ENCODE data around the gene SNX5.

SNX5 gene

DNA sequence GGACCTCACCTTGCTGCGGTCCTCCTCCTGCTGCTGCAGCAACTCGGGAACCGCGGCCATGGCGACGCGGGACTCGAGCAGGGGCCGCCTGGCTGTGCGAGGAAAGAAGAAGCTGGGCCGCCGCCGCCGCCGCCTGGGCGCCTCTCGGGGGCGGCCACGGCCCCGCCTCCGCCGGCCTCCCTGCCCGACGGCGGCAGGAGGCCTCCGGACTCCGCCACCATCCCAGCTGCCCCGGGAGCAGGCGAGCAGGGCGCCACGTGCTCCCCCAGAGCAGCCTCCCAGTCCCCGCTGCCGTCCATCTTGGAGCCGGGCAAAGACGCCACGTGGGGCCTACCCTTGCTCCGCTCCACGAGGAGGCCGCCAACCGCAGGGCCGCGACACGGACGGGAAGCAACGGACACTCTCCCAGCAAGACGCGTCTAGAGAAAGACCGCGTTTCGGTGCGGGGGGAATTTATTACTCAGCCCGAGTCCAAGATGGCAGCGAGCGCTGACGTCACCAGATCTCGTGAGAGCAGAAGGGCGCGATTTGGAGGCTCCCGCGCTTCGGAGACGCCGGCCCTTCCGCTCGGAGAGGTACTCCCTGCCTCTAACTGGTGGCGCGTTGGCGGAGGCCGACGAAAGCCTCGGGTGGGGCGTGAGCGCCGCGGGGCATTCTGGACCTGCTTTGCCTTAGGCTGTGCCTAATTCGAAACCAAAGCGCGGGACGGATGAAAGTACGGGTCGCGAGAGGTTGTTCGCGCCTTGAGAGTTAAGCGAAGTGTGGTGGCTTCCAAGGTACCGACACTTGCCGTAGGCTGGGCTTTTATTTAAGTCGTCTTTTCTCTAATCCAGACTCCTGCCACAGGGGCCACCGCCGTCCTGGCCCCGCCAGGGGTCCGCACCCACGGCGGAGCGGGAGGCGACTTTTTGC is at the start of gene SNX5, which contains the start of gene MGME1:
TSS of gene SNX5 (minus strand) at position 429 of the 912 bp plus-strand sequence. CDS start at position 60, 369 bp downstream.
TSS of gene MGME1 (plus strand) at position 653 of the 912 bp plus-strand sequence. CDS start 842 bp downstream, outside the sequence.
- ATAC-seq (replicated peaks; ENCODE audit: extremely low read depth, poor library complexity, severe bottlenecking) = peak; percentile 93
- Mint-ChIP-seq H3K27me3 (no peaks in the 10 kb centered on the region), H3K36me3 (ENCODE audit: insufficient read depth) (peaks cover 20% of the 10 kb centered on the region), H3K4me1 (peaks cover 78% of the 10 kb centered on the region), H3K27ac (ENCODE audit: low read depth) (peak within 1 kb of the TSS; percentile 93), H3K9me3 (no peaks in the 10 kb centered on the region), H3K4me3 (peak within 1 kb of the TSS; percentile 92)
- DNase-seq (ENCODE audit: low spot score in 2 of 2) = peak; percentile 98

DNA sequence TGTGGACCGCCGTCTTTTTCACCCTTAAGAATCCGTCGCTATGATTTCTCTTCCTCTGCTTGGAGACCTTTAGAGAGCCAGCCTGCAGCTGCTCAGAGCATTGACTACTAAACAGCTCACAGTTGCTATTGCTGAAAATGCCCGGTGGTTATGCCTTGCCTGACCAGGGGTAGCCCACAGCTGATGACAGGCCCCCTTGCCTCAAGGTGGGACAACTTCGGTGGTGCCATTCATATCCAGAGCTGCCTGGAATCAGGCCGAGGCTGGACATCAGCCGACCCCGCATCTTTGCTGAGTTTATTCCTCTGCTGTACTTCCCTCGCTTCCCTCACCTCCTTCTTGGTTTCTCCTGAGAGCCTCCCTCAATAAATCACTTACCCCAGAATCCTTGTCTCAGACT is 49.5 kb upstream of the SNX5 start:
- no peaks in the 10 kb centered on the region for H3K36me3 Mint-ChIP-seq (ENCODE audit: insufficient read depth)
- no peak for ATAC-seq (replicated peaks; ENCODE audit: extremely low read depth, poor library complexity, severe bottlenecking)
- H3K9me3 Mint-ChIP-seq = no peaks in the 10 kb centered on the region
- no peaks in the 10 kb centered on the region for H3K4me1 Mint-ChIP-seq
- no peak overlapping the region for H3K4me3 Mint-ChIP-seq
- no peaks in the 10 kb centered on the region for H3K27me3 Mint-ChIP-seq
- DNase-seq (ENCODE audit: low spot score in 2 of 2) = no peak
- no peak overlapping the region for H3K27ac Mint-ChIP-seq (ENCODE audit: low read depth)

DNA sequence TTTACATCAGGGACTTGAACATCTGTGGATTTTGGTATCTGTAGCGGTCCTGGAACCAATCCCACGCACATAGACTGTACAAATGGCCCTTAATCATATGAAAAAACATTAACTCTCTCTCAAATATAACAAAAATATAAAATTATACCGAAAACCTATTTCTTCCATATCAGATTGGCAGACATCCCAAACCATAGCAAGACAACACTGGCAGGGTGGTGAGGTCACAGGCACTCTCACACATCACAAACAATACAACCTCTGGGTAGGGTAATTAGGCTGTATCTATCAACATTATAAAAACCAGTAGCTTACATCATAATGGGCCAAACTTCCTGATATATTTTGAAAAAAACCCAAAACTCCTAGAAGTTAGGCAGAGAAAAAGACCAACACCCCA is 48.2 kb upstream of the SNX5 start:
- Mint-ChIP-seq H3K27ac (ENCODE audit: low read depth) (no peak overlapping the region), H3K4me1 (no peaks in the 10 kb centered on the region), H3K27me3 (no peaks in the 10 kb centered on the region), H3K36me3 (ENCODE audit: insufficient read depth) (no peaks in the 10 kb centered on the region), H3K9me3 (no peaks in the 10 kb centered on the region), H3K4me3 (no peak overlapping the region)
- DNase-seq (ENCODE audit: low spot score in 2 of 2) (no peak), ATAC-seq (replicated peaks; ENCODE audit: extremely low read depth, poor library complexity, severe bottlenecking) (no peak)

DNA sequence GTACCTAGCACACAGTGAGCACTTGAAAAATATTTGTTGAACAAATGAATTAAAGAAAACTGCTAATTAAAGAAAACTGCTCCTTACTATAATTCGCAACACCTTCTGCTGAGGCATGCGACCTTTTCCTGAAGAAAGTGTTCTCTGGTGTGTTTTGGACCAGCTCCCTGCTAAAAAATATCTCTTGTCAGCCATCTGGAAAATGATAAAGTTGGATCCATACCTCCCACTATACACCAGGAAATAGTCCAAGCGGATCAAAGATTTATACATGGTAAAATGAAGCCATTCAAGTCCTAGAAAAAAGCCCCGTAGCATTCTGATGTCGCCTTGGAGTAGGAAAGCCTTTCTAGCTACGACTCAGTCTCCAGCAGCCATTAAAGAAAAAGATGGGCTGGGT is 45.8 kb upstream of the SNX5 start:
- Mint-ChIP-seq H3K4me1 (no peaks in the 10 kb centered on the region), H3K27ac (ENCODE audit: low read depth) (no peak overlapping the region), H3K9me3 (no peaks in the 10 kb centered on the region), H3K36me3 (ENCODE audit: insufficient read depth) (no peaks in the 10 kb centered on the region), H3K4me3 (no peak overlapping the region), H3K27me3 (no peaks in the 10 kb centered on the region)
- ATAC-seq (replicated peaks; ENCODE audit: extremely low read depth, poor library complexity, severe bottlenecking) (no peak), DNase-seq (ENCODE audit: low spot score in 2 of 2) (no peak)

DNA sequence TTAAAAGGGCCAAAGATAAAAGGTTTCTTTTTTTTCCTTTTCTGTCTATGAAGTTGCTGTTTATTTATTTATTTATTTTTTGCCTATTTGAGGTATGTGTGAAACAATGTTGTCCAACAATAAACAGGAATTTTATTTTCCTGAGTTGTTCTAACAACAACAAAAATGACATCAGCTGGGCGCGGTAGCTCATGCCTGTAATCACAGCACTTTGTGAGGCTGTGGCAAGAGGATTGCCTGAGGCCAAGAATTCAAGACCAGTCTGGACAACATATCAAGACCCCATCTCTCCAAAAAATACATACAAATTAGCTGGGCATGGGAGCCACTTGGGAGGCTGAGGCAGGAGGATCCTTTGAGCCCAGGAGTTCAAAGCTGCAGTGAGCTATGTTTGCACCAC is 44.3 kb upstream of the SNX5 start:
- no peaks in the 10 kb centered on the region for H3K36me3 Mint-ChIP-seq (ENCODE audit: insufficient read depth)
- H3K27ac Mint-ChIP-seq (ENCODE audit: low read depth) = no peak overlapping the region
- no peak overlapping the region for H3K4me3 Mint-ChIP-seq
- DNase-seq (ENCODE audit: low spot score in 2 of 2) (no peak), ATAC-seq (replicated peaks; ENCODE audit: extremely low read depth, poor library complexity, severe bottlenecking) (no peak)
- H3K4me1 Mint-ChIP-seq = no peaks in the 10 kb centered on the region
- H3K27me3 Mint-ChIP-seq = no peaks in the 10 kb centered on the region
- no peaks in the 10 kb centered on the region for H3K9me3 Mint-ChIP-seq

DNA sequence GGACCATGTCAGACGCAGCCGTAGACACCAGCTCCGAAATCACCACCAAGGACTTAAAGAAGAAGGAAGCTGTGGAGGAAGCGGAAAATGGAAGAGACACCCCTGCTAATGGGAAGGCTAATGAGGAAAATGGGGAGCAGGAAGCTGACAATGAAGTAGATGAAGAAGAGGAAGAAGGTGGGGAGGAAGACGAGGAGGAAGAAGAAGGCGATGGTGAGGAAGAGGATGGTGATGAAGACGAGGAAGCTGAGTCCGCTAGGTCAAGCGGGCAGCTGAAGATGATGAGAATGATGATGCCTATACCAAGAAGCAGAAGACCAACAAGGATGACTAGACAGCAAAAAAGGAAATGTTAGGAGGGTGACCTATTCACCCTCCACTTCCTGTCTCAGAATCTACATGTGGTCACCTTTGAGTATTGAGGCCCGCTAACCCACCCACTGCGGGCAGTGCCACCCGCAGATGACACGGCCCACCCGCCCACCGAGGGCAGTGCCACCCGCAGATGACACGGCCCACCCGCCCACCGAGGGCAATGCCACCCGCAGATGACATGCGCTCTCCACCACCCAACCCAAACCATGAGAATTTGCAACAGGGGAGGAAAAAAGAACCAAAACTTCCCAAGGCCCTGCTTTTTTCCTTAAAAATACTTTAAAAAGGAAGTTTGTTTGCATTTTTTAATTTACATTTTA is 43.5 kb upstream of the SNX5 start:
- H3K27ac Mint-ChIP-seq (ENCODE audit: low read depth) = no peak overlapping the region
- H3K9me3 Mint-ChIP-seq = no peaks in the 10 kb centered on the region
- ATAC-seq (replicated peaks; ENCODE audit: extremely low read depth, poor library complexity, severe bottlenecking) (no peak), DNase-seq (ENCODE audit: low spot score in 2 of 2) (no peak)
- no peak overlapping the region for H3K4me3 Mint-ChIP-seq
- H3K27me3 Mint-ChIP-seq = no peaks in the 10 kb centered on the region
- no peaks in the 10 kb centered on the region for H3K36me3 Mint-ChIP-seq (ENCODE audit: insufficient read depth)
- no peaks in the 10 kb centered on the region for H3K4me1 Mint-ChIP-seq

DNA sequence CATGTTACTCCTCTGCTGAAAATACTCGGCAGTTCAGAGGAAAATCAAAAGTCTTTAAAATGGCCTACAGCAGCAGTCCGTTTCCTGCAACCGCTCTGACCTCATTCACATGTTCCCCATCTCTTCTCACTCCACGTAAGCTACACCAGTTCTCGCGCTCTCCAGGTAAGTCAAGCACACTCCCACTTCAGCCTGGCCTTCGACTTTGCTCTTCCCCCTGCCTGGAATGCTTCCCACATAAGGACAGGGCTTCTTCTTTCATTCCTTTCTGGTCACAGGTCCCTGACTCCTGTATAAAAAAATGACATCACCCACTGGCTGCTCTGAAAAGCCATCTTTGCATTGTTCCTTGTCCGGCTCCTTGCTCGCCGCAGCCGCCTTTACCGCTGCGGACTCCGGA is 42.9 kb upstream of the SNX5 start:
- ATAC-seq (replicated peaks; ENCODE audit: extremely low read depth, poor library complexity, severe bottlenecking) (no peak), DNase-seq (ENCODE audit: low spot score in 2 of 2) (no peak)
- no peak overlapping the region for H3K27ac Mint-ChIP-seq (ENCODE audit: low read depth)
- H3K36me3 Mint-ChIP-seq (ENCODE audit: insufficient read depth) = no peaks in the 10 kb centered on the region
- H3K4me3 Mint-ChIP-seq = no peak overlapping the region
- H3K9me3 Mint-ChIP-seq = no peaks in the 10 kb centered on the region
- H3K27me3 Mint-ChIP-seq = no peaks in the 10 kb centered on the region
- no peaks in the 10 kb centered on the region for H3K4me1 Mint-ChIP-seq

DNA sequence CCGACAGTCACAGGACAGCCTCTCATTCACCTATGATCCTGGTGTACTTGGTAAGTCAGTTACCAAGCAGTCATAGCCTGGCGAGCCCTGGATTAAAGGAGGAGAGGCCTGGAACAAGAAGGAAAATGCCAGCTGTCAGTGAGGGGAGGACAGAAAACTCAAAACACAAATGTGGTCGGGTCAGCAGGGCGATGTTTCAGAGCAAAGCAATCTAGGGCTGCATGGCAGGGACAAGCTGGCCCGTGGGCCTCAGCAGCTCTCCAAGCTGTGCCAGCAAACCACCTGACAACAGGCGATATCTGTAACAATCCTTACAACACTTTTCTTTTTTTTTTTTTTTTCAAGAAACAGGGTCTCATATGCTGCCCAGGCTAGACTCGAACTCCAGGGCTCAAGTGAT is 40.5 kb upstream of the SNX5 start:
- Mint-ChIP-seq H3K9me3 (no peaks in the 10 kb centered on the region), H3K36me3 (ENCODE audit: insufficient read depth) (no peaks in the 10 kb centered on the region), H3K27ac (ENCODE audit: low read depth) (no peak overlapping the region), H3K27me3 (no peaks in the 10 kb centered on the region), H3K4me3 (no peak overlapping the region), H3K4me1 (no peaks in the 10 kb centered on the region)
- ATAC-seq (replicated peaks; ENCODE audit: extremely low read depth, poor library complexity, severe bottlenecking) = no peak
- DNase-seq (ENCODE audit: low spot score in 2 of 2) = no peak

DNA sequence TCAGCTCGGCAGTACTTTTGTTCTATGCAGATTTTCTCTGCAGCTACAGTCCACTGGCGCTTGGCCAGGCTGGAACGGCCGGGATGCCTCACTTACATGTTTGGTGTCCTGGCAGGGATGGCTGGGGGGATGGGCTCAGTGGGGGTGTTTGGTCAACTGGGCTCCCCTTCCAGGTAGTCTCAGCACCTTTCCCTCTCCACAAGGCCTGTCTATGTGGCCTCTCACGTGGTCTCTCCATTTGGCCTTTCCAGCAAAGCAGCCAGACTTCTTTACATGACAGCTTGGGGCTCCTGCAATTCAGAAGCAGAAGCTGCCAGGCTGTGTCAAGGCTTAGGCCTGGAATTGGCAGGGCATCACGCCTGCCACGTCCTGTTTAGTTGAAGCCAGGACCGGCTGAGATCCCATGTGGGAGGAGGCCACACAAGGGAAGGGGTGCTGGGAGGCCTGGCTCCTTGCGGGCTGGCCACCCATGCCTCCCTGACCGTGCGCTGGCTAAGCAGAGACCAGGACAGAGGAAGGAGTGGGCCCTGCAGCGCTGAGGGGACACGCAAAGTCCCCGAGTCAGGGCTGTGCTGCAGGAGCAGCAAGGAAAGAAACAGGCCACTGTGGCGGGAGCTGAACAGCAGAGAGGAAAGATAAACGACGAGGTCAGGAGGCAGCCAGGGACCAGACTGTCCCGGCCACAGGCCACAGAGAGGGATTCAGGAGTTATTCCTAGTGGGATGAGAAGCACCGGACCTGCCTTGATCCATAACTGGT is 39.1 kb upstream of the SNX5 start:
- H3K27me3 Mint-ChIP-seq = no peaks in the 10 kb centered on the region
- no peak overlapping the region for H3K4me3 Mint-ChIP-seq
- H3K9me3 Mint-ChIP-seq = no peaks in the 10 kb centered on the region
- H3K36me3 Mint-ChIP-seq (ENCODE audit: insufficient read depth) = no peaks in the 10 kb centered on the region
- H3K27ac Mint-ChIP-seq (ENCODE audit: low read depth) = no peak overlapping the region
- H3K4me1 Mint-ChIP-seq = no peaks in the 10 kb centered on the region
- ATAC-seq (replicated peaks; ENCODE audit: extremely low read depth, poor library complexity, severe bottlenecking) (no peak), DNase-seq (ENCODE audit: low spot score in 2 of 2) (no peak)

DNA sequence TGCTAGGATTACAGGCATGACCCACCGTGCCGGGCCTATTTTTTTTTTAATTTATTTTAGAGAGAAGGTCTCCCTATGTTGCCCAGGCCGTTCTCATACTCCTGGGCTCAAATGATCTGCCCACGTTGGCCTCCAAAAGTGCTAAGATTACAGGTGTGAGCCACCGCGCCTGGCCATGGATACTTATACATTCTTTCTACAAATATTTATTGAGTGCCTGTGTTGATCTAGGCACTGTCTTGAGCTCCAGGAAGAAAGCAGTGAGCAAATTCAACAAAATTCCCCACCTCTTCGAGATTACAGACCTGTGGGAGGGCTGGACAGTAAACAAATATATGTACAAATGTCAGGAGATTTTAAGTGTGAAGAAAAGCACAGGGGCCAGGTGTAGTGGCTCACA is 38.1 kb upstream of the SNX5 start:
- Mint-ChIP-seq H3K36me3 (ENCODE audit: insufficient read depth) (no peaks in the 10 kb centered on the region), H3K9me3 (no peaks in the 10 kb centered on the region), H3K4me3 (no peak overlapping the region), H3K27me3 (no peaks in the 10 kb centered on the region), H3K27ac (ENCODE audit: low read depth) (no peak overlapping the region), H3K4me1 (no peaks in the 10 kb centered on the region)
- DNase-seq (ENCODE audit: low spot score in 2 of 2) (no peak), ATAC-seq (replicated peaks; ENCODE audit: extremely low read depth, poor library complexity, severe bottlenecking) (no peak)

DNA sequence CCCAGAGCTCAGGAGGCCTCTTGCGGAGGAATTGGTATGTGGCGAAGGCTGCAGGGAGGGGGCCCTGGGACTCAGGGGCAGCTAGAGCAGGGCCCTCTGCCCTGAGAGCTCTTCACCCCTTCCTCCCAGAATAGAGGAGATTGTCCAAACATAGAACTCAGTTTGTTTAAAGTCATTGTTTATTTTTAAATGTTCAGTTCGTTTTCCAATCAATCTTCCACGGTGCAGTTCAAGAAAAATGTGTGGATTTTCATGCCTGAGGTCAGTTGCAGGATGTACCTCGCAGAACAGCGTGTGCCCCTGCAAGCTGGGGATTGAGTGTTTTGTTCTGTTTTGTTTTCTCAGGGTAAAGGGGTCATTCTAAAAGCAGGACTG is 37.4 kb upstream of the SNX5 start:
- H3K27me3 Mint-ChIP-seq = no peaks in the 10 kb centered on the region
- no peaks in the 10 kb centered on the region for H3K4me1 Mint-ChIP-seq
- H3K9me3 Mint-ChIP-seq = no peaks in the 10 kb centered on the region
- no peak overlapping the region for H3K27ac Mint-ChIP-seq (ENCODE audit: low read depth)
- DNase-seq (ENCODE audit: low spot score in 2 of 2) (no peak), ATAC-seq (replicated peaks; ENCODE audit: extremely low read depth, poor library complexity, severe bottlenecking) (no peak)
- no peaks in the 10 kb centered on the region for H3K36me3 Mint-ChIP-seq (ENCODE audit: insufficient read depth)
- H3K4me3 Mint-ChIP-seq = no peak overlapping the region

DNA sequence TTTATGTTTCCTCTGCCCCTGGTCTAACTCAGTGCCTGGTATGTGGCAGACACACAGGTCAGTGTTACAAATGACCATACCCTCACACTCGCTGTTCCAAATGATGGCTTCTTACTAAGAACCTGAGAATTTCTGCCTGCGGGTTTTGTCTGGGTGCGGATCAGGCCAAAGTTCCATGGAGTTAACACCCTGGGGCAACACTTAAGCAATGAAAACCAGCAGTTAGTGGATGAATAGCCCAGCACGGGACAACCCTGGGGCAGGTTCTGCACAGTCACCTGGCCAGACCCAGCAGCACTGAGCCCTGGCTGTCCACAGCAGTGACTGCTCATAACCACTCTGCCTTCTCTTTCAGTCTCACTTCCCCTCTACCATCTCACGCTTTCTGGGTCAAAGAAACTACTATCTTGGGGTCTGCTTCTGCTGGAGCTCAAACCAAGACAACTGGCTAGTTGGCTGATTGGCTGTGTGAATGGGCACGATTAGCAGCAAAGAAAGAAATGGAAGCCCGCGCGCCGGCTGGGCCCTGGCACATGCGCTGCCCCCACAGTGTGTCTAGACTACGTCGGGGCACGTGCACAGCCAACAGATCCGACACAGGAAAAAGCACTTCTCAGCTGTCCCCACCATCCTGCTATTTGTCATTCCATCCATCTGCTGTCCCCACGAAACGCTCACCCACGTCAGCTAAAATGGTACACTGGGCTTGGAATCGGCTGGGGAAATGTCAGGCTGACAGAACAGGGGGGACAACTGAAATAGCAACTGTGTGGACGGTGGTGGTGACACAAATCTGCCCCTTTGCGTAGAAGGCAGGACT is 36.8 kb upstream of the SNX5 start:
- no peaks in the 10 kb centered on the region for H3K4me1 Mint-ChIP-seq
- H3K4me3 Mint-ChIP-seq = no peak overlapping the region
- no peaks in the 10 kb centered on the region for H3K36me3 Mint-ChIP-seq (ENCODE audit: insufficient read depth)
- H3K27me3 Mint-ChIP-seq = no peaks in the 10 kb centered on the region
- no peaks in the 10 kb centered on the region for H3K9me3 Mint-ChIP-seq
- no peak overlapping the region for H3K27ac Mint-ChIP-seq (ENCODE audit: low read depth)
- ATAC-seq (replicated peaks; ENCODE audit: extremely low read depth, poor library complexity, severe bottlenecking) (no peak), DNase-seq (ENCODE audit: low spot score in 2 of 2) (no peak)

All from central memory CD8-positive, alpha-beta T cell (primary cell).